ENCODE data around the gene SLC25A10.

SLC25A10 gene

GRCh38 chr17:81681672-81682071 is 30.4 kb upstream of the SLC25A10 start:
- Mint-ChIP-seq H3K9me3 (no peaks in the 10 kb centered on the region), H3K36me3 (ENCODE audit: low read depth) (peaks cover 61% of the 10 kb centered on the region), H3K4me1 (ENCODE audit: low read depth) (peaks cover 34% of the 10 kb centered on the region), H3K27me3 (no peaks in the 10 kb centered on the region), H3K4me3 (no peak overlapping the region), H3K27ac (no peak overlapping the region)
- intact Hi-C loops (cut with micrococcal nuclease) = loop anchor here (1.0 kb wide), 1 partner anchor 21 kb away; no protein-coding TSS in a partner anchor

- peak overlapping the region; percentile 85 for H3K4me3 Mint-ChIP-seq
- H3K9me3 Mint-ChIP-seq = no peaks in the 10 kb centered on the region
- intact Hi-C loops (cut with micrococcal nuclease) = loop anchor here (1.0 kb wide), 1 partner anchor 20 kb away; no protein-coding TSS in a partner anchor
- no peaks in the 10 kb centered on the region for H3K27me3 Mint-ChIP-seq
- H3K36me3 Mint-ChIP-seq (ENCODE audit: low read depth) = peaks cover 71% of the 10 kb centered on the region
- peaks cover 42% of the 10 kb centered on the region for H3K4me1 Mint-ChIP-seq (ENCODE audit: low read depth)
- H3K27ac Mint-ChIP-seq = peak overlapping the region; percentile 81
Measured at GRCh38 chr17:81682565-81683207, 29.4 kb upstream of the SLC25A10 start.

- Mint-ChIP-seq H3K27me3 (no peaks in the 10 kb centered on the region), H3K27ac (peak overlapping the region; percentile 81), H3K9me3 (no peaks in the 10 kb centered on the region), H3K4me3 (peak overlapping the region; percentile 85), H3K4me1 (ENCODE audit: low read depth) (peaks cover 42% of the 10 kb centered on the region), H3K36me3 (ENCODE audit: low read depth) (peaks cover 76% of the 10 kb centered on the region)
- intact Hi-C loops (cut with micrococcal nuclease) = no loop called here
Measured at GRCh38 chr17:81683208-81683583, 28.9 kb upstream of the SLC25A10 start.

- intact Hi-C loops (cut with micrococcal nuclease) = no loop called here
- H3K9me3 Mint-ChIP-seq = no peaks in the 10 kb centered on the region
- H3K4me1 Mint-ChIP-seq (ENCODE audit: low read depth) = peaks cover 42% of the 10 kb centered on the region
- no peaks in the 10 kb centered on the region for H3K27me3 Mint-ChIP-seq
- H3K36me3 Mint-ChIP-seq (ENCODE audit: low read depth) = peaks cover 83% of the 10 kb centered on the region
- peak within 1 kb of the TSS; percentile 81 for H3K27ac Mint-ChIP-seq
- peak within 1 kb of the TSS; percentile 85 for H3K4me3 Mint-ChIP-seq
Measured at GRCh38 chr17:81683584-81684441, 28.3 kb upstream of the SLC25A10 start, which contains the start of the genes ARL16 and HGS. TSS of gene ARL16 (minus strand) at chr17:81683797. CDS start at chr17:81683753, 44 bp downstream. TSS of gene HGS (plus strand) at chr17:81684011. CDS start at chr17:81684067, 56 bp downstream.

GRCh38 chr17:81684442-81684911 is 27.6 kb upstream of the SLC25A10 start:
- H3K36me3 Mint-ChIP-seq (ENCODE audit: low read depth) = peaks cover 83% of the 10 kb centered on the region
- no peaks in the 10 kb centered on the region for H3K27me3 Mint-ChIP-seq
- peaks cover 42% of the 10 kb centered on the region for H3K4me1 Mint-ChIP-seq (ENCODE audit: low read depth)
- H3K27ac Mint-ChIP-seq = peak overlapping the region; percentile 81
- peak overlapping the region; percentile 85 for H3K4me3 Mint-ChIP-seq
- intact Hi-C loops (cut with micrococcal nuclease) = no loop called here
- no peaks in the 10 kb centered on the region for H3K9me3 Mint-ChIP-seq

- peak overlapping the region; percentile 81 for H3K27ac Mint-ChIP-seq
- no peaks in the 10 kb centered on the region for H3K9me3 Mint-ChIP-seq
- H3K4me1 Mint-ChIP-seq (ENCODE audit: low read depth) = peaks cover 39% of the 10 kb centered on the region
- intact Hi-C loops (cut with micrococcal nuclease) = no loop called here
- H3K4me3 Mint-ChIP-seq = peak overlapping the region; percentile 85
- H3K36me3 Mint-ChIP-seq (ENCODE audit: low read depth) = peaks cover 83% of the 10 kb centered on the region
- no peaks in the 10 kb centered on the region for H3K27me3 Mint-ChIP-seq
Measured at GRCh38 chr17:81685108-81685507, 27.0 kb upstream of the SLC25A10 start.

- H3K9me3 Mint-ChIP-seq = no peaks in the 10 kb centered on the region
- H3K4me3 Mint-ChIP-seq = no peak overlapping the region
- intact Hi-C loops (cut with micrococcal nuclease) = no loop called here
Measured at GRCh38 chr17:81686614-81687013, 25.5 kb upstream of the SLC25A10 start.

GRCh38 chr17:81687770-81688541 is 24.1 kb upstream of the SLC25A10 start:
- Mint-ChIP-seq H3K4me1 (ENCODE audit: low read depth) (peaks cover 32% of the 10 kb centered on the region), H3K36me3 (ENCODE audit: low read depth) (peaks cover 92% of the 10 kb centered on the region), H3K27ac (peak overlapping the region; percentile 28), H3K9me3 (no peaks in the 10 kb centered on the region), H3K27me3 (no peaks in the 10 kb centered on the region), H3K4me3 (no peak overlapping the region)
- intact Hi-C loops (cut with micrococcal nuclease) = no loop called here

More at GRCh38 chr17:81686614-81687013, 25.5 kb upstream of the SLC25A10 start:
- peaks cover 38% of the 10 kb centered on the region for H3K4me1 Mint-ChIP-seq (ENCODE audit: low read depth)
- H3K36me3 Mint-ChIP-seq (ENCODE audit: low read depth) = peaks cover 83% of the 10 kb centered on the region
- H3K27me3 Mint-ChIP-seq = no peaks in the 10 kb centered on the region
- no peak overlapping the region for H3K27ac Mint-ChIP-seq

GRCh38 chr17:81688616-81689015 is 23.5 kb upstream of the SLC25A10 start:
- no peaks in the 10 kb centered on the region for H3K27me3 Mint-ChIP-seq
- no peaks in the 10 kb centered on the region for H3K9me3 Mint-ChIP-seq
- peaks cover 97% of the 10 kb centered on the region for H3K36me3 Mint-ChIP-seq (ENCODE audit: low read depth)
- no peak overlapping the region for H3K27ac Mint-ChIP-seq
- intact Hi-C loops (cut with micrococcal nuclease) = no loop called here
- H3K4me1 Mint-ChIP-seq (ENCODE audit: low read depth) = peaks cover 30% of the 10 kb centered on the region
- no peak overlapping the region for H3K4me3 Mint-ChIP-seq

- H3K27me3 Mint-ChIP-seq = no peaks in the 10 kb centered on the region
- intact Hi-C loops (cut with micrococcal nuclease) = no loop called here
- no peaks in the 10 kb centered on the region for H3K9me3 Mint-ChIP-seq
- H3K36me3 Mint-ChIP-seq (ENCODE audit: low read depth) = peaks cover 100% of the 10 kb centered on the region
- no peak overlapping the region for H3K4me3 Mint-ChIP-seq
- no peak overlapping the region for H3K27ac Mint-ChIP-seq
- peaks cover 22% of the 10 kb centered on the region for H3K4me1 Mint-ChIP-seq (ENCODE audit: low read depth)
Measured at GRCh38 chr17:81690066-81690465, 22.0 kb upstream of the SLC25A10 start.

- intact Hi-C loops (cut with micrococcal nuclease) = no loop called here
- Mint-ChIP-seq H3K4me3 (no peak overlapping the region), H3K27ac (no peak overlapping the region), H3K4me1 (ENCODE audit: low read depth) (peaks cover 17% of the 10 kb centered on the region), H3K36me3 (ENCODE audit: low read depth) (peaks cover 100% of the 10 kb centered on the region), H3K9me3 (no peaks in the 10 kb centered on the region), H3K27me3 (no peaks in the 10 kb centered on the region)
Measured at GRCh38 chr17:81690549-81690948, 21.5 kb upstream of the SLC25A10 start.

GRCh38 chr17:81691196-81691595 is 20.9 kb upstream of the SLC25A10 start:
- intact Hi-C loops (cut with micrococcal nuclease) = no loop called here
- peaks cover 100% of the 10 kb centered on the region for H3K36me3 Mint-ChIP-seq (ENCODE audit: low read depth)
- peaks cover 11% of the 10 kb centered on the region for H3K4me1 Mint-ChIP-seq (ENCODE audit: low read depth)
- no peaks in the 10 kb centered on the region for H3K9me3 Mint-ChIP-seq
- no peaks in the 10 kb centered on the region for H3K27me3 Mint-ChIP-seq
- no peak overlapping the region for H3K27ac Mint-ChIP-seq
- H3K4me3 Mint-ChIP-seq = no peak overlapping the region

GRCh38 chr17:81691608-81692007 is 20.5 kb upstream of the SLC25A10 start:
- H3K9me3 Mint-ChIP-seq = no peaks in the 10 kb centered on the region
- peaks cover 100% of the 10 kb centered on the region for H3K36me3 Mint-ChIP-seq (ENCODE audit: low read depth)
- H3K4me3 Mint-ChIP-seq = no peak overlapping the region
- peaks cover 9% of the 10 kb centered on the region for H3K4me1 Mint-ChIP-seq (ENCODE audit: low read depth)
- no peak overlapping the region for H3K27ac Mint-ChIP-seq
- intact Hi-C loops (cut with micrococcal nuclease) = no loop called here
- H3K27me3 Mint-ChIP-seq = no peaks in the 10 kb centered on the region

Data from dendritic cell treated with granulocyte-macrophage colony-stimulating factor and Interleukin-4, amounts not matched to agents 40 ng/mL and 50 ng/mL, for 4 days (primary cell).